AG04450 (cell line): ENCODE results near the gene TNKS1BP1. TPM values are rescaled to one million over a fixed set of nuclear protein-coding genes. Genes with fewer than 3 reads are reported as not detected.

ENCODE experiments used
- CTCF ChIA-PET: fragments of 300-600, 350-600 bp; formaldehyde crosslinking; extraction: SDS; loops from one replicate; lab custom pipeline; 2022; ENCODE audit warnings: antibody characterized with exemption, inconsistent platforms; lab: Charles Lee
- POLR2A ChIA-PET: fragments of 350-600 bp; formaldehyde crosslinking; extraction: SDS; loops from one replicate; lab custom pipeline; 2021; ENCODE audit warnings: antibody characterized with exemption, inconsistent platforms; lab: Yijun Ruan, JAX
- DNase-seq: peaks from one replicate; pipeline ENCODE4 v3.0.0-alpha.2; 2011; ENCODE audit warnings: low read depth, low spot score
- H3K27ac ChIP-seq: one replicate; pipeline ENCODE4 v1.5.1; 2012; ENCODE audit warnings: low read depth, low read length, control low read depth
- H3K27me3 ChIP-seq: one replicate; pipeline ENCODE4 v1.6.0; 2012; ENCODE audit warnings: low read length; ENCODE audit not compliant: control insufficient read depth, insufficient read depth
- H3K4me3 ChIP-seq: 2 replicates; pipeline ENCODE4 v1.5.1; 2011; ENCODE audit warnings: mild to moderate bottlenecking, low read depth, low read length, control low read depth
- H3K9me3 ChIP-seq: 2 replicates; pipeline ENCODE4 v1.5.1; 2012; ENCODE audit warnings: low read length; ENCODE audit not compliant: control insufficient read depth, insufficient read depth
- polyA plus RNA-seq: library from polyadenylated mRNA; depleted of rRNA; stranded (reverse); fragments of >200 nt; gene quantifications from 2 replicates; pipeline ENCODE4 v1.2.3, GENCODE V29; 2011
- TF ChIP-seq, protein P1 (sequence below): IDR thresholded peaks from 2 replicates; pipeline ENCODE4 v1.5.1; 2011; ENCODE audit warnings: low read depth, low read length, control low read depth, inconsistent platforms

The TNKS1BP1 gene
- polyA plus RNA-seq, 1 experiment = 59.4 TPM

DNA sequence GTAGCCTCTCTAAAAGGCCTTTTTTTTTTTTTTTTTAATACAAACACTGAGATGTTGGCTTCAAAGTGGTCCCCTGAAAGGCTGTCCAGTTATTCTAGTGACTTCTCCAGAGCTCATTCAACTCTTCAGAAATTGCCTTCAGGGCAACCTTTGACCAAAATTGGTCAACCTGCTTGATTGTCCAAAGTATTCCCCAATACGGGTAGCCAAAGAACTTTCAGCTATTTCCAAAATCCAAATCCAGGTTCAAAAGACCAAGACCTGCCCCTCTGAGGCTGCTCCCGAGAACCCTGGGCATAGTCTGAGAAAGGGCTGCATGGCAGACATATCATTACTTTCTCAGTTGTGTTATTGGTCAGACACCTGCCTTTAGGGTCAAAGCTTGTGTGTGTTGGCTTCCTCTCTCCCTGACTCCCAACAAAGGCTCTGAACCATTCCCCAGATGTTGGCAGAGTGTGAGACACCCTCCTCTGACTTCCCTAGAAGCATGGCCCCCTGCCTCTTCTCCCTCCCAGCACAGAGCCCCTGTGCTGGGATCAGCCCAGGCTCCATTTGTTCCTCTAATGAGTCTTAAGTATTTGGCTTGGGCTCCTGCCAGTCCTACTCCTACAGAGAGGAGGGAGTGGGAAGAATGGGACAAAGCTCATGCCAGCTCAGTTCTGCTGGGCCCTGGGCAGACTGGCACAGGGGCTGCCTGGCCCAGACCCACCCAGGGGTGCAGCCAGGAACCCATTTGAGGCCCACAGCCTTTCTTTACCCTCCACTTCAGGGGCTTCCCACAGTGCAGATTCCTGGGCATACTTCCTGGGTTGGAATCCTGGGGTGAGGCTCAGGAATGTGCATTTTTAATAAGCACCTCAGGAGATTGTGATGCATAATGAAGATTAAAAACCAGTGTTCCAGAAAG is 30.3 kb downstream of the TNKS1BP1 start:
- no peak overlapping the region for H3K4me3 ChIP-seq
- H3K9me3 ChIP-seq = peaks cover 2% of the 10 kb centered on the region
- ChIA-PET CTCF (interaction anchor here (1.0 to 2.7 kb wide), 2 partner anchors 45 to 51 kb away, joined by 3 to 11 read pairs; no protein-coding TSS in a partner anchor), POLR2A (interaction anchor here (0.6 to 1.8 kb wide), 7 partner anchors 9 to 27 kb away, joined by 3 to 10 read pairs (median 5); no protein-coding TSS in a partner anchor)
- H3K27ac ChIP-seq = peak overlapping the region; percentile 25
- TF ChIP-seq, protein P1, sequence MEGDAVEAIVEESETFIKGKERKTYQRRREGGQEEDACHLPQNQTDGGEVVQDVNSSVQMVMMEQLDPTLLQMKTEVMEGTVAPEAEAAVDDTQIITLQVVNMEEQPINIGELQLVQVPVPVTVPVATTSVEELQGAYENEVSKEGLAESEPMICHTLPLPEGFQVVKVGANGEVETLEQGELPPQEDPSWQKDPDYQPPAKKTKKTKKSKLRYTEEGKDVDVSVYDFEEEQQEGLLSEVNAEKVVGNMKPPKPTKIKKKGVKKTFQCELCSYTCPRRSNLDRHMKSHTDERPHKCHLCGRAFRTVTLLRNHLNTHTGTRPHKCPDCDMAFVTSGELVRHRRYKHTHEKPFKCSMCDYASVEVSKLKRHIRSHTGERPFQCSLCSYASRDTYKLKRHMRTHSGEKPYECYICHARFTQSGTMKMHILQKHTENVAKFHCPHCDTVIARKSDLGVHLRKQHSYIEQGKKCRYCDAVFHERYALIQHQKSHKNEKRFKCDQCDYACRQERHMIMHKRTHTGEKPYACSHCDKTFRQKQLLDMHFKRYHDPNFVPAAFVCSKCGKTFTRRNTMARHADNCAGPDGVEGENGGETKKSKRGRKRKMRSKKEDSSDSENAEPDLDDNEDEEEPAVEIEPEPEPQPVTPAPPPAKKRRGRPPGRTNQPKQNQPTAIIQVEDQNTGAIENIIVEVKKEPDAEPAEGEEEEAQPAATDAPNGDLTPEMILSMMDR = no peak
- DNase-seq = no peak
- H3K27me3 ChIP-seq = no peaks in the 10 kb centered on the region

DNA sequence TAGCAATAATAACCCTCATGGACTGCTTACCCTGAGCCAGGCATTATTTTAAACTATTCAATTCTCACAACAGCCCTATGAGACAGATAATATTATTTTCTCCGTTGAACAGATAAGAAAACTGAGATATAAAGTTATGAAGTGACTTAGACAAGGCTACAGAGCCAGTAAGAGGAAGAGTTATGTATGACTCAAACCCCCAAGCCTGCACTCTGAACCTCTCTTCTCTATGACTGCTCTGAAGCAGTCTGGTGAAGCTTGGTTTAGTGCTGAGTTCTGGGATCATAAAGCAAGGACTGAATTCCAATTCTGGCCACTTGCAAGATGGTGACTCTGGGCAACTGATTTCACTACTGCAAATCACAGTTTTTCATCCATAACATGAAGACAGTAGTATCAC is 34.5 kb downstream of the TNKS1BP1 start:
- POLR2A ChIA-PET = interaction anchor here (0.6 kb wide), 1 partner anchor 15 kb away, joined by 4 read pairs; no protein-coding TSS in a partner anchor
- H3K27ac ChIP-seq = no peak overlapping the region
- no peak for DNase-seq

DNA sequence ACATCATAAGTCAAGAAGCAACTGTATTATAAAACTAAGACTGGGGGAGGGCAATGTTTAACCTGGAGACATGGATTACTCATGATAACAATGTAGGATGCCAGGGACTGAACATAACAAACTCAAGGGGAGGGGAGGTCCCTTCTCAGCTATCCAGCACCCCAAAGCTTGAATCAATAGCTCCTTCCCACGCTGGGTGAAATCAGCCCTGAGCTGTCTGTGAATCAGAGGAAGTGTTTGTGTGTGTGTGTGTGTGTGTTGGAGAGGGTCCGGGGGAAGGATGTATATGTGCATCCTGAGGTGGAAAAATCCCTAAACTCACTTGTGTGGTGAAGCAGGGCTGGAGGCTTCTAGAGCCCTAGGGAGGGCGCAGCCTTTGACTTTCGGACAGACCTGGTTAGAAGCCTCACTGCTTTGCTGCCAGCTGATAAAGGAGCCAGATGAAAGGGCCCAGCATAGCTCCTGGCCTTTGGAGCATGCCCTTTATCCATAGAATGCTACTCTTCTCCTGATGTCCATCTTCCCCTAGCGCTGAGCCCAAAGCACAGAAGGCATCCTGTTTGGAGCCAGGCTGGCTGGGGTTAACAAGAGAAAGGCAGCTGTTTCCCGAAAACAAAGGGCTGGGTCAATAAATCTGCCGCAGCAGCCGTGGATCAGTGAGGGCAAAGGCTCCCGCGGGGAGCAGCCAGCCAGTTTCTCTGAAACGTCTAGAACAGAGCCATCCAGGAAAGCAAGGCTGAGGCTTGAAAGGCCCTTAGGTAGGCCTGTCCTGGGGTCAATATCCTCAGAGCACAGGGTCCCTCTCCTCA is 35.8 kb downstream of the TNKS1BP1 start:
- CTCF ChIA-PET = interaction anchor here (0.9 to 1.9 kb wide), 3 partner anchors 10 to 39 kb away, joined by 3 to 10 read pairs (median 3); no protein-coding TSS in a partner anchor
- TF ChIP-seq, protein P1 = no peak
- POLR2A ChIA-PET = interaction anchor here (0.9 to 1.0 kb wide), 2 partner anchors 23 to 33 kb away, joined by 3 to 7 read pairs; no protein-coding TSS in a partner anchor
- H3K27ac ChIP-seq = peak overlapping the region; percentile 69
- H3K9me3 ChIP-seq = no peaks in the 10 kb centered on the region
- no peak overlapping the region for H3K4me3 ChIP-seq
- DNase-seq = peak; percentile 72
- no peaks in the 10 kb centered on the region for H3K27me3 ChIP-seq

More for the DNA sequence above, 34.5 kb downstream of the TNKS1BP1 start:
- no peaks in the 10 kb centered on the region for H3K9me3 ChIP-seq
- TF ChIP-seq, protein P1 = no peak
- CTCF ChIA-PET = interaction anchor here (1.9 kb wide), 1 partner anchor 41 kb away, joined by 10 read pairs; no protein-coding TSS in a partner anchor
- H3K27me3 ChIP-seq = no peaks in the 10 kb centered on the region
- no peak overlapping the region for H3K4me3 ChIP-seq

DNA sequence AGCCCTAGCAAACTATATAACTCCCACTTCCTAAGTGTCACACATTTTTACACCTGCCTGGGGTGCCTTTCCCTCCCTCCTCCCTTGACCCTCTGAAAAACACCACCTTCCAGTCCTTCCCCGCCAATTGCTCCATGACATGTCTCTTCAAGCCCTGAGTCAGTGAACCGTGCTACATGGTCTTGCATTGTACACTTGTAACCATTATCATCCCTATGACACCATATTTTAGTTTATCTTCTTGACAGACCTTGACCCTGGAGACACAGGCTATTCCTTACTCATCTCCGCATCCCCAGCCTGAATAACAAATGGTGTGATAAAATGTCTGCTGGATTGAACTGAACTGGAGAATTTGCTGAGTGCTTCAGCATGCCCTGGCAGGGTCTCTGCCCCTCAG is 36.9 kb downstream of the TNKS1BP1 start:
- TF ChIP-seq, protein P1 = no peak
- Histone ChIP-seq H3K4me3 (no peak overlapping the region), H3K9me3 (no peaks in the 10 kb centered on the region), H3K27me3 (no peaks in the 10 kb centered on the region), H3K27ac (no peak overlapping the region)
- POLR2A ChIA-PET = no interaction called here
- CTCF ChIA-PET = interaction anchor here (0.9 kb wide), 1 partner anchor 11 kb away, joined by 3 read pairs; no protein-coding TSS in a partner anchor
- DNase-seq = no peak
